ENCODE measurements around the gene OGFOD1.

The OGFOD1 gene

DNA sequence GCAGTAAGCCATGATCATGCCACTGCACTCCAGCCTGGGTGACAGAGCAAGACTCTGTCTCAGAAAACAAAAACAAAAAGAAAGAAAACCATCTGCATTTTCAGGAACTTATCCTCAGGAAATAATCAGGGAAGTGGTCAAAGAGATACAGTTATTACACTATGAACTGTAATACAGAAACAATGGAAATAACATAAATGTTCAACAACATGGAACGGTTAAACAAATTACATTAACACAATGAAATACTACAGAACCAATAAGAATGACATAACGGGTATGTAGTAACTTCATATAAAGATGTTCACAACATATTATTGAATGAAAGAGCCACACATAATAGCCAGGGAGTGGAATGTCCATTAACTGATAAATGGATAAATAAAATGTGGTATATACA lies 61.7 kb downstream of the OGFOD1 start:
- Mint-ChIP-seq H3K9me3 (no peaks in the 10 kb centered on the region), H3K4me1 (ENCODE audit: low read depth) (peaks cover 11% of the 10 kb centered on the region), H3K27ac (peak overlapping the region; percentile 52), H3K36me3 (ENCODE audit: low read depth) (peaks cover 27% of the 10 kb centered on the region), H3K4me3 (no peak overlapping the region), H3K27me3 (no peaks in the 10 kb centered on the region)
- intact Hi-C loops (cut with micrococcal nuclease): loop anchor here (5.0 kb wide), 1 partner anchor 189 kb away; no protein-coding TSS in a partner anchor

- no peak overlapping the region for H3K27ac Mint-ChIP-seq
- H3K4me3 Mint-ChIP-seq: no peak overlapping the region
- peaks cover 13% of the 10 kb centered on the region for H3K4me1 Mint-ChIP-seq (ENCODE audit: low read depth)
- H3K9me3 Mint-ChIP-seq: no peaks in the 10 kb centered on the region
- intact Hi-C loops (cut with micrococcal nuclease): loop anchor here (1.0 to 5.0 kb wide), 2 partner anchors 86 to 188 kb away; no protein-coding TSS in a partner anchor
- peaks cover 19% of the 10 kb centered on the region for H3K36me3 Mint-ChIP-seq (ENCODE audit: low read depth)
- H3K27me3 Mint-ChIP-seq: no peaks in the 10 kb centered on the region
These were observed 62.6 kb downstream of the OGFOD1 start for GRCh38 chr16:56513972-56514371.

DNA sequence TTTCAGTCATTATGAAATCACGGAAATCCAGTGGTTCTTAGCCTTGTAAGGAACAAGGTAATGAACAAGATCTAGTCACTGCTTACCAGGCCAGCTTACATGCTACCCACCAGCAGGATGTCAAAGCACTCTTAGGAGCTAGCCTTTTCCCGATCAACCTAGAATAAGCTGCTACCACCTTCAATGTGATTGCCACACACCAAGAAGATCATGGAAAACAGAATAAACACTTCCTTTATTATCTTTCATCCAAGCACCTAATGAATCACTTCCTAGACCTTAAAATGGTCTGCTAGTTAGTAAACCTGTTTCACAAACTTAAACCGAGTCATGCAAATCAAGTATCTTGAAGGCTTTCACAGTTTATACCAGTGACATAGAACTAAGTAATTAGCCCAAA lies 63.5 kb downstream of the OGFOD1 start:
- H3K4me3 Mint-ChIP-seq: no peak overlapping the region
- peaks cover 18% of the 10 kb centered on the region for H3K4me1 Mint-ChIP-seq (ENCODE audit: low read depth)
- intact Hi-C loops (cut with micrococcal nuclease): loop anchor here (1.0 to 5.0 kb wide), 2 partner anchors 85 to 187 kb away; no protein-coding TSS in a partner anchor
- peaks cover 16% of the 10 kb centered on the region for H3K36me3 Mint-ChIP-seq (ENCODE audit: low read depth)
- H3K27ac Mint-ChIP-seq: no peak overlapping the region
- no peaks in the 10 kb centered on the region for H3K9me3 Mint-ChIP-seq
- no peaks in the 10 kb centered on the region for H3K27me3 Mint-ChIP-seq

DNA sequence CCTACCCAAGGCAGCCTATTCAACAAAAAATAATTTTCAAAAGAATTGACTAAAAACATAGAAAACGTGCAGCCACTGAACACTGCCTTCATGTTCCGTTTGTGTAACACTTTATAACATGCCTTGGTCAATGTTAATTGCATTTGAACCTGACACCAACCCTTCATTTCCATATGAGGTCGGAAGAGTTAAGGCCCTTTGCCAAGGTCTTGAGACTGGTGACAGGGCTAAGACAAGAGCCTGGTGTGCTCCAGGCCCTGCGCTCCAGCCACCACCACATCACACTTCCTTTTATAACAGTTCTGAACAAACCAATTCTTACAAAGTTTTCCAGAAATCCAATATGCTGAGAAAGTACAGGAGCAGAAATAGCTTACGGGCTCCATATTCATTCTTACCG lies 64.3 kb downstream of the OGFOD1 start:
- intact Hi-C loops (cut with micrococcal nuclease): no loop called here
- no peak overlapping the region for H3K4me3 Mint-ChIP-seq
- H3K4me1 Mint-ChIP-seq (ENCODE audit: low read depth): peaks cover 26% of the 10 kb centered on the region
- no peaks in the 10 kb centered on the region for H3K9me3 Mint-ChIP-seq
- H3K27ac Mint-ChIP-seq: no peak overlapping the region
- peaks cover 10% of the 10 kb centered on the region for H3K36me3 Mint-ChIP-seq (ENCODE audit: low read depth)
- peaks cover under 1% of the 10 kb centered on the region for H3K27me3 Mint-ChIP-seq

DNA sequence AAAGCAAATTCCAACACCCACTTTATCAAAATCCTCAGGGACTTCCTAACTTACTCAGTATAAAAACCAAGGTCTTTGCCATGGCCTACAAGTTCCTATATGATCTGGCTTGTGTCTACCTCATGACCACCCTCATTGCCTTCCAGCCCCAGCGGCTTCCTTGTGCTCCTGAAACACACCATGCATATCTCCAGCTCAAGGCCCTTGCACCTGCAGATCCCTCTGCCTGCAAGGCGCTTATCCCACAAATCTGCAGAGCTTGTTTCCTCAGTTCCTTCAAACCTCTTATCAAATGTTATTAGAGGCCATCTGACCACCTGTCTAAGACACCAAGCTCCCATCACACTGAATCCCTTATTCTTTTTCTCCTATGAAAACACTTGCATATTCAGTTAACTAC lies 65.9 kb downstream of the OGFOD1 start:
- no peaks in the 10 kb centered on the region for H3K9me3 Mint-ChIP-seq
- intact Hi-C loops (cut with micrococcal nuclease): no loop called here
- no peak overlapping the region for H3K27ac Mint-ChIP-seq
- H3K4me1 Mint-ChIP-seq (ENCODE audit: low read depth): peaks cover 28% of the 10 kb centered on the region
- peaks cover 6% of the 10 kb centered on the region for H3K36me3 Mint-ChIP-seq (ENCODE audit: low read depth)
- no peak overlapping the region for H3K4me3 Mint-ChIP-seq
- H3K27me3 Mint-ChIP-seq: peaks cover 2% of the 10 kb centered on the region

GRCh38 chr16:56518425-56518824 lies 67.1 kb downstream of the OGFOD1 start:
- peaks cover 20% of the 10 kb centered on the region for H3K4me1 Mint-ChIP-seq (ENCODE audit: low read depth)
- H3K36me3 Mint-ChIP-seq (ENCODE audit: low read depth): peaks cover 6% of the 10 kb centered on the region
- H3K4me3 Mint-ChIP-seq: no peak overlapping the region
- intact Hi-C loops (cut with micrococcal nuclease): no loop called here
- H3K9me3 Mint-ChIP-seq: no peaks in the 10 kb centered on the region
- H3K27me3 Mint-ChIP-seq: peaks cover 2% of the 10 kb centered on the region
- no peak overlapping the region for H3K27ac Mint-ChIP-seq

DNA sequence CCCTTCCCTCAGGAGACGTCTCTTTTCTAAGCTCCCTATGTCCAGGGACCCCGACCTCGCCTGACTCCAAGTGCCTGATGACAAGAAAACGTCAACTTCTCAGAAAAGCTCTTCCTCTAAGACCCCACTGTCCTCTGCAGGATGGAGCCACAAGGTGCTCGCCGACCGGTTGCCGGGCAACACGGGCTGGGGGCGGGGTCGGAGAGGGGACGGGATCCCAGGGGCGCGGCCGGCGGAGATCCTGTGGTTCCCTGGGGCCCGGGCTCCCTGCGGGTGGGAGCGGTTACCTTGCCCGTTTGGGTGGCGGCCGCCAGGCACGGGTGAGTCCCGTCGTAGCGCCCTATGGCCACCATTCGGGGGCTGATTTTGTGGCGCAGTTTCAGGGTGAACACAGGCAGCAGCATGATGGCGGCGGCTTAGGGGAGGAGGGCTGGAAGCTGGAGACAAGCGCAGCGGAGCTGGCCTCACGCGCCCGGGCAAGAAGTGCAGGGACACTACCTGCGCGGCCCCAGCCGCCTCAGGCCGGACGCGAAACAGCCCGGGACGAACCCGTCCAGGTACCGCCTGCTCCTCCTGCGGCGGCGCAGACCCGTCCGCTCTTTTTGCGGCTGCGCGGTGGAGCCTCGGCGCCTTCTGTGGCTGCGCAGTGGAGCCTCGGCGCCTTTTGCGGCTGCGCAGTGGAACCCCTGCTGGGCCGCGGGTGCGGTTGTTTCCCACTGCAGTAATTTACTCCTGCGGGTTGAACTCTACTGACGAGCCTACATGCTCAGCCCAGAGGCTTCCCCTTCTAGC lies 68.3 kb downstream of the OGFOD1 start, which contains the start of gene BBS2:
BBS2 (minus strand) TSS at position 566 of the 792 bp plus-strand sequence; CDS start at position 404, 162 bp downstream.
- Mint-ChIP-seq H3K27ac (peak within 1 kb of the TSS; percentile 84), H3K4me3 (peak within 1 kb of the TSS; percentile 86), H3K36me3 (ENCODE audit: low read depth) (peaks cover 6% of the 10 kb centered on the region), H3K27me3 (peaks cover 2% of the 10 kb centered on the region), H3K9me3 (no peaks in the 10 kb centered on the region), H3K4me1 (ENCODE audit: low read depth) (peaks cover 16% of the 10 kb centered on the region)
- intact Hi-C loops (cut with micrococcal nuclease): no loop called here

GRCh38 chr16:56520251-56520577 lies 68.9 kb downstream of the OGFOD1 start:
- Mint-ChIP-seq H3K9me3 (no peaks in the 10 kb centered on the region), H3K4me1 (ENCODE audit: low read depth) (peaks cover 16% of the 10 kb centered on the region), H3K27ac (peak overlapping the region; percentile 84), H3K4me3 (peak overlapping the region; percentile 86), H3K36me3 (ENCODE audit: low read depth) (peaks cover 6% of the 10 kb centered on the region), H3K27me3 (peaks cover 2% of the 10 kb centered on the region)
- intact Hi-C loops (cut with micrococcal nuclease): no loop called here

DNA sequence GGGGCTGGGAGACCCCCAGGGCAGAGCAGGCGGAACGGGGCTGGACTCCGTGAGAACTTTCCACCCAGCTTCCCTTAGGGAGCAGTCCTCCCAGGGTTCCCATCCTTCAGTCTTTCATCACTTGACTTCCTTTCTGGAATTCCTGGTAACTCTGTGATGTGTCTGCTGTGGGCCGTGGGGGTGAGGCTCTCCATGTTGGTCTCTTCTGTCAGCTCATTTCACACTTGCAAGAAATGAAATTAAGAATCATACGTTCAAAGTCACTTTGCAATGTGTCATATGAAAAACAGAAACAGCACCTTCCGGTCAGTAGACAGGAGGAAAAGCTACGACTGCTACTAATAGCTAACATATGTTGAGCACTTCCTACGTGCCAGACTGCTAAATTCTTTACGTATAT lies 73.9 kb downstream of the OGFOD1 start:
- H3K27me3 Mint-ChIP-seq: peaks cover 12% of the 10 kb centered on the region
- intact Hi-C loops (cut with micrococcal nuclease): no loop called here
- peaks cover 6% of the 10 kb centered on the region for H3K4me1 Mint-ChIP-seq (ENCODE audit: low read depth)

More for the DNA sequence above, 73.9 kb downstream of the OGFOD1 start:
- Mint-ChIP-seq H3K4me3 (no peak overlapping the region), H3K9me3 (no peaks in the 10 kb centered on the region), H3K27ac (no peak overlapping the region), H3K36me3 (ENCODE audit: low read depth) (no peaks in the 10 kb centered on the region)

Data from dendritic cell treated with granulocyte-macrophage colony-stimulating factor and Interleukin-4, amounts not matched to agents 40 ng/mL and 50 ng/mL, for 4 days (primary cell).